GM21381 (cell line): ENCODE measurements around the gene DCAF6.
A peak's percentile ranks its signal among the peaks of the same experiment; 100 is the strongest.
"Not testable (repeated sequence)": the region's sequence is repeated elsewhere in the genome, so short reads cannot be mapped to it uniquely, and the experiment has no call there.

Source experiments
- ATAC-seq: cut with Tn5 transposase; IDR thresholded peaks from one replicate; pipeline ENCODE4 v1.9.1; 2021; ENCODE audit warnings: mild to moderate bottlenecking, moderate library complexity; ENCODE audit not compliant: unreplicated experiment

Gene DCAF6

DNA sequence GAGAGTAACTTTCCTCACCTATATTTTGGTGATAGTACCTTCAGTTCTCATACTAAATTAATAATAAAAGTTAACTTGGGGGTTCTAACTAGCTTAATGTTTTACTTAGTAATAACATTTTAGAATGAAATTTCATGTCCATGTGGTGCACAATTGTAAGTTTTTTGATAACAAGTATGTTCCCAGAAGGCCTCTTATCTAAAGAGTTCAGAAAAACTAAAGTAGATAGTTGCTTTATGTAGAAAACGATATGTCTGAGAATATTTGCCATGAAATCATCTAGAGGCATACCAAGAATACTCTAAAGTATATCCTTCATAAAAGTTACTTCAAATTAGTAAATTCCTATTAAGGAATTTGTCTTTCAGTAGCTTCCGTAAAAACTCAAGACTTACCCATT is 12.4 kb upstream of the DCAF6 start:
- no peak for ATAC-seq

DNA sequence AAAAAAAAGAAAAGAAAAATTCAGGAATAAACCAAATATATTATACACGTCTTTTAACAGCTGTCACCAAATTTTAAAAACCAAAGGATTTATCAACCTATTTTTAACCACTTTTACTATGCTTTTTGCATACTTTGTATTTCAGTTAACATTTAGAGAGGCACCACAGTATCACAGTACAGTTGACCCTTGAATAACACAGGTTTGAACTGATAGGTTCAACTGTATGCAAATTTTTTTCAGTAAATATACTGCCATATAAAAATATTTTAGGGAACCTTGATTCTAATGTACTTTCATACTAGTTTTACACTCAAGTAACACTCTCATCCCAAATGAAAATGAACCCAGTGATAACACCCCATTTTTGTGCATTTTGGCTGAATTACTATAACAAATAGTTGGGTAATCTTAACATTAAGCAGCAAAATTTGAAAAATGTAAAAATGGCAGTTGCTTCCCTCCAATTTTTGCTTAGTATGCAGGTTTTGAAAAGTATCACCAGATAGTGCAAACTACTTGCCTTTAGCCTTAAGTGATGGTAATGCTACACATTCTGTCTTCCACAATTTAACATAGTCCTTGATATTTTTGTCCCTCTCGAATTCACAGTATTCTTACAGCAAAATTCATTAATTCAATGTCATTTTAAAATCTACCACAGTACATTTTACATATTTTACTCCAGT is 11.8 kb upstream of the DCAF6 start:
- no peak for ATAC-seq

DNA sequence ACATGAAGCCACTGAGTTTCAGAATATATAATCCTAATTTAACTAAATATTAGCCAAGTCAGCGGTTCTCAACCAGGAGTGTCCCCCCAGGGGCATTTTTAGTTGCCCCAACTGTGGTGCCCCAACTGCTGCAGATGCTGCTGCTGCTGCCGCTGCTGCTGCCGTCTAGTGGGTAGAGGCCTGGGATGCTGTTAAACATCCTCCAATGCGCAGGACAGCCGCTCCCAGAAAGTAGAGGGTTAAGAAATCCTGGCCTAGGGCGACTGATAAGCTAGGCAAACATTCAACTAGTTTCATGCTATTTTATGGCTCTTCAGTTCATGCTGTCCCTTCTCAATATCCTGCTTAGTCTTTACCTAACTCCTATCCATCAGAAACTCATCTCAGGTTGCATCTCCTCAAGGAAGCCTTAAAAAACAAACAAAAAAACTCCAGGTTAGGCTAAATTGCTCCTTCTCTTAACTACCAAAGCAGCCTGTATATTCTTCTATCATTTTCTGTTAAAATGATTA is 9.9 kb upstream of the DCAF6 start:
- ATAC-seq = no peak

DNA sequence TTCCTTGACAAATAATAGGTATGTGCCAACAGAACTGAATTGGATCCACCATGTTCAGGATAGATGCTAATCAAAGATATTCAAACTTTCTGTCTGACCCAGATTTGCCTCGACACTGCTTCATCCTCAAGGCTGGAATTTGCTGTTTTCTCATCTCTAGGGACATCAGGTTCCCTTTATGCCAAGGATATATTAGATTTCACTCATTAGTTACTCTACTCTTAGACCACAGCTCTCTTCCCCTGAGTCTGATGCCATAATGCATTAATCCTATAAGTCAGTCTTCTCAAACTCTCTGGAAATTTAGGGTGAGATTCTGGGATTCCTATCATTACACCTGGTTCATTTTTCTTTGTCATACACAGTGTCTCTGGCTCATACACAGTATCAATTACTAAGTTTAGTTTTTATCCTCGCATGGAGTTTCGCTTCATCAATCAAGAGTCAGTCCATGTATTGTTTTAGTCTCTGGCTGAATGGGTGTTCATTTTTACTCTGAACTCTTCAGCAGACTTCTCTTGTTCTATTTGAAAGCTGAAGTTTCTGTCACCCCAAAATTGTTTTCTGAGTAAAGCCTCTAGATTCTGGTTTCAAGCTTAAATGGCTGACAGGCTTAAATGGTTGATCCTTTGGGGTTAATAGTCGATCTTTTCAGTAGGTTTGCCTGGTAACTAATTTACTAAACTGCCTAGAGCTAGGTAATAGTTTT is 9.3 kb upstream of the DCAF6 start:
- ATAC-seq = peak; percentile 53

DNA sequence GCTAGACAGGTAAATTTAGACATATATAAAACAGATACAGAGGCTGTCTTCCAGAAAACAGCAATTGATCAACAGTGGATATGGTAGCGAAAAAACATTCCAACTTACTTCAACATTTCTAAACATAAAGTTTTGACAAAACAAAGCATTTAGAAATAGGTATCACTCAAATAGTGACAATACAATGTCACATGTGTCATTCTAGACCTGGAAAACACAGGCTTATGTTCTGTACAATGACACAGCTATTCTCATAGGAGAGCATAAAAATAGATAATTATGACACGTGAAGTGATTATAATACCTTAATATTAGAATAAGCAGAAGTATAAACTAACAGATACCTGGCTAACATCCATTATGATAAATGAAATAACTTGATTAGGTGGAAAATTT is 8.0 kb upstream of the DCAF6 start:
- ATAC-seq = no peak

DNA sequence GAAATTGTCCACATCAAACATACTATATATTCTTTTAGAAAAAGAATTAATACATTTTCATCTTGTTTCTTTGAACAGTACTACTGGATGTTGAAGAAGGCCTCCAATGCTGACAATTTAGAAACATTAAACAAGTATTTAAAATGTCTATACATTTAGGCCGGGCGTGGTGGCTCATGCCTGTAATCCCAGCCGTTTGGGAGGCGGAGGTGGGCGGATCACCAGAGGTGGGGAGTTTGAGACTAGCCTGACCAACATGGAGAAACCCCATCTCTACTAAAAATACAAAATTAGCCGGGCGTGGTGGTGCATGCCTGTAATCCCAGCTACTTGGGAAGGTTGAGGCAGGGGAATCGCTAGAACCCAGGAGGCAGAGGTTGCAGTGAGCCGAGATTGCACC is 7.6 kb upstream of the DCAF6 start:
- not testable (repeated sequence) for ATAC-seq

DNA sequence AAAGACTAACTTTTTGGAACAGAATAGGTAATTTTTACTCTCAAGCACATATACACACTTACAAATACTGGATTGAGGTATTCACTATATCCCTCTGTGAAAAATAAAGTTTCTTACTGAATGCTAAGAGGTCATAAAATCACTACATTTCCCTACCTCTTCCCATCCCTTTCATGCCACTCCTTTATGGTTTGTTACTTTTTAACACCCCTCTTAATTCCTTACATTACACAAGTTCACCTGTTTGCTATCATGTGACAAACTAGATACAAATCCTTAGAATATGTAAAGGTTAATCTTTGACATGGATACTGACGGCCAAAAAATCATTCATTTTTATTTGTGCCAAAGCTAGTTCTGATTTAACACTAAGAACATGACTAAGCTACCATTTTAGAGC is 6.8 kb upstream of the DCAF6 start:
- ATAC-seq = no peak

DNA sequence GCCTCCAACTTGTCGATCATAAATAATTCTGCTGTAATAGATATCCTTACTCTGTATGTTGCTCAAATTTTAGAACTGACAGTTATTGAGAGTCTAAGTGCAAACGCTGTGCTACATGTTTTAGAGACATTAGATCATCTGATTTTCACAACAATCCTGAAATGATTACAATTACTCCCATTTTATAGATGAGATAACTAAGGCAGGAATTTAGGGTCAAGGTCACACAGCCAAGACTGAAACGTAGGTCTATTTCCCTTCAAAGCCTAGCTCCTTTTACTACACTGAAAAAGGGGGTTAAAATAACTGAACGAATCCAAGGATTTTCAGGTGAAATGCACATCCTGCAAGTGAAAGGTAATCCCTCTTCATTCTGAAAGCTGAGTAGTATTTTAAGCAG is 2.7 kb upstream of the DCAF6 start:
- ATAC-seq = no peak

DNA sequence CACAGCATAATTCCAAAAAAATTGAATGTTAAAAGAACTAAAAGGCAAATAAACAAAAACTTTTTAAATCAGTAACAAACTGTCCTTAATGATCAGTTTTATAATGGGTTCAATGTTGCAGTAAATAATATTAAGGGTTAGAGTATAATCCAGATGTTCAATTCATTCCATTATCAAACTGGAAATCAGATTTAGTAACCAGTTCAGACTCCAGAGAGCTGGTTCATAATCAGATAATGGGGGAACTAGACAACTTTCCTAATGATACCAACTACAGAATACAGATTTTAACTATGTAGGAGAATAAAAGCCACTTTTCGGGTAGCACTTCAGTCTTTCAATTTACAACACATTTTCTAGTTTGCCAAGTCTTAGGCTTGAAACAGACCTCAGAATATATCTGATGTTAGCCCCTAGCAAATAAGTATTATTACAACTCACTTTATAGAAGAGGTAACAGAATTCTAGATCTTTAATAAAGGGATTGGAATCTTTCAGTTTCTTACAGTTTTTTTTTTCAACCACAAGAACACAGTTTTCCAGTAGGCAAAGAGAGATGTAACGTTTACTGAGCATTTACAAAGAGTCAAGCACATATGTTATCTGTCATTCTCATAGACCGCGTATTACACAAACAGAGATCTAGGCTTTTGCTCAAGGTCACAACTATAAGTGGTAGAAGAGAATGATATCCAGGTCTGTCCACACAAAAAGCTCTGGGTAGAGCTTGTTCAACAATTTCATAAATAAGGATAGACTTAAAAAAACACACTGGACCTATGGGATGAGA is 1.9 kb upstream of the DCAF6 start:
- ATAC-seq = no peak

DNA sequence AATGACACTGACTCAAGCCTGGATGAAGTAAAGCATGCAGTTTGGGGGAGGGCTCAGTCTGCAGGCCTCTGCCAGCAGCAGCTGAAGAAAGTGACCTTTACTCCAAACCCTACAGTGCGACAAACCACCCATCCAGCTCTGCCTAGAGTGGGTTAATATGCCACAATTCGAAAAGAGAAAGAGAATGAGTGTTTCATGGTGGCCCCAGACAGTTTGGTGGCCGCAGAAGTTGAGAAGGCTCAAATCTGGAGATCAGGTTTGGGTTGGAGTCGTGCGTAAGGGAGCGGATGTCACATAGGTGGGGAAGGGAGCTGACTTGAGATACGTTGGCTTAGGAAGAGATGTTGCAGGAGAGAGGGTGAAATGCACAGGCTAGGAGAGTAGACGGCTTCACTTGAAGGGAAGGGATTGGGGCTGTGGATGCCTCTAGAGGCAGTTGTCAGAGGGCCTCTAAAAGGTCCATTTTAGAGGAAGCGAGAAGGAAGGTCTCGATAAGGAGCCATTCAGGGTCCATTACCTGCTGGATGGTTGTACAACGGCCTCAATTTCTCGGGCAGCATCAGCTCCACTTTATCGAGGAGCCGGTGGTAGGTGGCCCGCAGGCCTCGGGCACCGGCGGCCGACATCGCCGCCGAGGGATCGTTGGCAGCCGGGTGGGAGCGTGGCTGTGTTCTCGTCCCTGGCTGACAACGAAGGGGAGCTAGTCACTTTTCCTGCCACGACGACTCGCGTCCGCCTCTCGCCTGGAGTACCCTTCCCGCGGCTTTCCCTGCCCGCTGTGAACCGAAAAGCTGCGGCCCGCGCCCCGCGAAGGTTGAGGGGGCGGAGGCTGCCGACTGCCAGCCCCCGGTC is 1.0 kb upstream of the DCAF6 start:
- peak; percentile 5 for ATAC-seq

DNA sequence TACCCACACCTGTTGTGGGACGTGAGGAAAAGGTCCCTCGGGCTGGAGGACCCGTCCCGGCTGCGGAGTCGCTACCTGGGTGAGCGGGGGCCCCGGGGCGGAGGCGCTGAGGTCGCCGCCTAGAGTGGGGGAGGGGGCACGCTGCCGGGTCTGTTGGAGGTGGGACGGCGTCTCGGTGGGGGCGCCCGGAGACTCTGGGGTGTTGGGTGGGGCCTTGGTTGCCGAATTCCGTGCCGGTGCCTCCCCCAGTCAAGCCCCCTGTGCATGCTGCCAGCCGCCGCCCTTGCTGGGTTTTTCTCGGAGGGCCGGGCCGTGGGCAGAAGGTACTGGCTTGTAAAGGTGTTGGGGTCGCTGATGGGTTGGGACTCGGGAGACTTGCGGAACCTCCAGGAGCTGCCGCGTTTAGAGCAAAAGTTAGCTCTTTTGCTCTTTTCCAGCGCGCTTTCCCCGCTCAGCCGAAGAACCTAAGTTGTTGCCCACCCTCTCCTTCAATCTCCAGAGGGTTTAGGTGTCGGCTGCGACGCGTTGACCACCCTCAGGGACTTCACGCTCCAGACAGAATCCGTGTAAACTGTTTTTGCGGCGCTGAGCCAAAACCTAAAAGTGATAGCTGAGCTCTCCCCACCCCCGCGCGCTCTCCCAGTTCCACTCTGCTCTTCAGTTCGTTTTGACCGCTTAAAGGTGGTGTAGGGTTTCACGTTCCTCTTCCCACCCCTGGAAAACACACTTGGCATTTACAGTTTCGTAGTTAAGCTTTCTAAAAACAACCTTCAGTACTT is 636 bp downstream of the DCAF6 start, which contains the start of gene MPC2:
Gene MPC2, minus strand, starts transcription at position 143 of the 779 bp plus-strand sequence. CDS start 1,231 bp downstream, outside the sequence.
- ATAC-seq = peak; percentile 1

DNA sequence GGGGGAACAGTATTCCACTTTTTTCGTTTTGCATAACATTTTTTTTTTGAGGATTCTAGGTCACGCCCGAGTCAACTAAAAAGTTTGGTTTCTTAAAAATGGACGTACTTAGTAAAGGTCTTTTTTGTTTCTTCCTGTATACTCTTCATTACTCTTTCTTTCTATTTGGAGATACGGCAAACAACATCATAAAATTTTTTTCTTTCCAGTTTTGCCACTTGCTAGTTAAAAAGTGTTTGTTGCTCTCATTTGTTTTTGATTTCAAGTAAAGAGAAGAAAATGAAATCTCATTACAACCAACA is 1.2 kb downstream of the DCAF6 start:
- no peak for ATAC-seq

DNA sequence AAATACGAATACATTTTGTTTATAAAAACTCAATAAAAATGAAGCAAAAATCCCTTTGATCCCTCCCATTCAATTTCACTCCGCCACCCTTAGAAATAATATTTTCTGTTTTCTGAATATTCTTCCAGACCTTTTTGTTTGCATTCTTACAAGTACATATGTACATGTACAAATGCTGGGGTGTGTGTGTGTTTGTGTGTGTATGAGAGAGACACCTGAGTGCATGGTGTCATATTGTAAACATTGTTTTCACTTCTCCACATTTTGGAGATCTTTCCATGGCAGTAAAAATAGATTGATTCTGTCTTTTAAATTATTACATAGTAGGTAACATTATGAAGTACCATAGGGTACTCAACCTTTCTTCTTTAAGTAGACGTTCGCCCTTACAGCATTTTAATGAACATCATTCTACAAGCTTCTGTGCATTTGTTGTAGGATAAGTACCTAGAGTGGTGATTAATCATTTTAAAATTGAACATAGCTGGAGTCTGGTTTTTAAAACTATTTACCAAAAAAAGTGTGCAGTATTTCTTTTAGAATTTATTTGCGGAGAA is 1.7 kb downstream of the DCAF6 start:
- ATAC-seq = no peak

DNA sequence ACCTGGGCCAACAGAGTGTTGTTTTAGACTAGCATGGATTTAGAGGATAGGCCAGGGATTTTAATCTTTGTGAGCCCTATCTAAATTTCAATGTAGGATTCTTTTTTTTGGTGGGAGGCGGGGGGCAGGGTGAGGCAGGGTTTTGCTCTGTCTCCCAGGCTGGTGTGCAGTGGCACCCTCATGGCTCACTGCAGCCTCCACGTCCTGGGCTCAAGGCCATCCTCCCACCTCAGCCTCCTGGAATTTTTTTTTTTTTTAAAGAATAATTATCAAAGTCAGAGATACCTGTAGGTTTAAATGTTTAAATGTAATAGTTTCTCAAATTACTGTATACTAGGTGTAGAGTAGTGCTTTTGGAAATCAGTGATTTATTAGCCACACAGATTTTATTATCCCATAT is 3.8 kb downstream of the DCAF6 start:
- ATAC-seq = no peak

DNA sequence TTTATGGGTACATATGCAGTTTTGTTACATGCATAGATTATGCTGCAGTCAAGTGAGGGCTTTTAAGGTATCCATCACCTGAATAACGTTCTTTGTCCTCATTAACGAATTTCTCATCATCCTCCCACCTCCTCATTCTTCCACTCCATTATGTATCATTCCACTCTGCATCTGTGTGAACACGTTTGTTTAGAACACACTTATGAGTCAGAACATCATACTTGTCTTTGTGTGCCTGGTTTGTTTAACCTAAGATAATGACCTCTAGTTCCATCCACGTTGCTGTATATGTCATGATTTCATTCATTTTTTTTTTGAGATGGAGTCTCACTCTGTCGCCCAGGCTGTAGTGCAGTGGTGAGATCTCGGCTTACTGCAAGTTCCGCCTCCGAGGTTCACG is 7.1 kb downstream of the DCAF6 start:
- ATAC-seq = no peak

DNA sequence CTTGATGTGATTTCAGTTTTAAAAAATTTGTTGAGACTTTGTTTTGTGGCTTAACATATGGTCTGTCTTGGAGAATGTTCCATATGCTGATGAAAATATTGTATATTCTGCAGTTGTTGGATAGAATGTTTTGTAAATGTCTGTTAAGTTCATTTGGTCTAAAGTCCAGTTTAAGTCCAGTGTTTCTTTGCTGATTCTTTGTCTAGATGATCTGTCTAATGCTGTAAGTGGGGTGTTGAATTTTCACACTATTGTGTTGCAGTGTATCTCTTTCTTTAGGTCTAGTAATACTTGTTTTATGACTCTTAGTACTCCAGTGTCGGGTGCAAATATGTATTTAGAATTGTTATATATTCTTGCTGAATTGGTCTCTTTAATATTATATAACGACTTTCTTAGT is 11.2 kb downstream of the DCAF6 start:
- no peak for ATAC-seq

DNA sequence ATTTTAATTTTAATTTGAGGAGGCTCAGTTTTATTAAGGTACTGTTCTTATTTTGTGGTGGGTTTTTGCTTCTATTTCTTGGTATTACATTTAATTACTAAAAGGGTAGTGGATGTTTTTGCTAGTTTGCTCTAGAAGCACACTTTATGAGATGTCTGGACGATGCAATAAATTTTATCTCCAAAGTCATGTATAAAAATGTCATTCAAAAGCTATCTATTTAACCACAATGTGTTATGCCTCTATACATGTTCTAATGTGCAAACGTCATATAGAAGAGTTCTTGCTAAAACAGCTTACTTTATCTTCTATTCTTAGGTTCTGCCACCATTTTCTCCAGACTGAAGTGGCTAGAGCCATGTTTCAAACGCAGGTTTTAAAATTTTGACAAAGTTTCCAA is 13.3 kb downstream of the DCAF6 start:
- no peak for ATAC-seq

DNA sequence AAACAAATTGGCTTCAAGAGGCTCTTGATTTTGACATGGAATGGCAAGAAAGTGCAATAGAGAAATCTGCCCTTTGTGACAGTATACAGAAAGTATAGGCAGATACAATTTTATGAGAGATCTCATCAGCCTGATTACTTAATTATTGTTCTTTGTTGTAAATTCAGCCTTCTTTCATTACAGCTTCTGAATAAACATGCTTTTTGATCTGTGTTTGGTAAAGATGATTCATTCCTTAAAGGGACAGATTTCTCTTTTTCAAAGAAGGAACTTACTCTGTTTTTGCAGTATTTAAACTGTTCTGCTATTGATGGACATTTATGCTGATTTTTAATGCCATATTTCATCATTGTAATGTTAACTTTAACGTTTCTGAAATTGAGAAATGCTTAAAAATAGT is 14.1 kb downstream of the DCAF6 start:
- no peak for ATAC-seq

DNA sequence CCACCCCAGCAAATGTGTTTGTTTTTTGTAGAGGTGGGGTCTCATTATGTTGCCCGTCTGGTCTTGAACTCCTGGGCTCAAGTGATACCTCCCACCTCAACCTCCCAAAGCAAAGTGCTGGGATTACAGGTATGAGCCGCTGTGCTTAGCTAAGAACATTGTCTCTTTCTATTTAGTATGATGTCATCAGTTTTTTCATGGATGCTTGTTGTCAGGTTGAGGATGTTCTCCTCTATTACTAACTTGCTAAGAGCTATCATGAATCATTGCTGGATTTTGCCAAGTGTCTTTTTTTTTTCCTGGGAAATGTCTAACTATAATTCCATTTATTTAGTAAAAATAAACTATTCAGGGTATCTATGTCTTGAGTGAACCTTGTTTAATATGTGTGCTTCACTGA is 19.4 kb downstream of the DCAF6 start:
- no peak for ATAC-seq

DNA sequence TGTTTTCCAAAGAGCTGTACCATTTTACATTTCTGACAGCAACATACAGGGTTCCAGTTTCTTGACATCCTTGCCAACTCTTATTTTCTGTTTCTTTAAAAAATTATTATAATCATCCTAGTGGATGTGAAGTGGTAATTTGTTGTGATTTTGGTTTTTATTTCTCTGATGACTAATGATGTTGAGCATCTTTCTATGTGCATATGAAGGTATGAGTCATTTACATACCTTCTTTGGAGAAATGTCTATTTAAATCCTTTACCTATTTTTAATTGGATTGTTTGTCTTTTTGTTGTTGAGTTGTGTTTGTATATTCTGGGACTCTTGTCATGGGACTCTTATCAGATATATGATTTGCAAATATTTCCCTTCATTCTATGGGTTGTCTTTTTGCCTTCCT is 21.2 kb downstream of the DCAF6 start:
- ATAC-seq = no peak
